Vagina (tissue), 2 donors: Measurements from ENCODE around the gene CEBPZ.

Experiments
- POLR2A ChIP-seq, 2 donors: fragments of 450-650 bp; IDR thresholded peaks; one replicate each; pipeline ENCODE4 v1.6.1; 2017; ENCODE audit warnings: antibody characterized with exemption in 2 of 2, mild to moderate bottlenecking in 2 of 2, moderate library complexity in 2 of 2
- TF ChIP-seq, protein P1 (sequence below), 3 experiments: fragments of 450-650 bp in 2 of 3; fragments of 200-600 bp in 1 of 3; sonication (generic) in 1 of 3; IDR thresholded peaks; one replicate each; pipeline ENCODE4 v1.5.1; 2017 to 2019; ENCODE audit warnings: antibody characterized with exemption in 3 of 3, mild to moderate bottlenecking in 2 of 3, moderate library complexity in 2 of 3

DNA sequence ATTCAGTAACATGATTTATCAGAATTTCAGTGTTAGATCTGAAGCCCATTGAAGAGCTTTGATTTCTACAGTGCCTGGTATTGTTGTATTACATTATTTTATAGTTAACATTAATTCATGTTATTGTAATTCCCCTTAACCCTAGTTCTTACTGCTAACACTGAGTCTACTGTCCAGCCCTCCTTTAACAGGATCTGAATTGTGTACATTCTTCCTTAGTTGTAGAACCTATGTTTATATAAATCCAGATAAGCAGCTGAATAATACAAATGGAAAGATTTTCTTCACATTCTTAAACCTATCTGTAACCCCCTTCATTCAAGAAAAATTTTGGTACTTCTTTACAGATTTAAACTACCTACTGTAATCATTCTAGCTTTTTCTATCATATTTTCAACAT is 14.8 kb upstream of the CEBPZ start:
- no peak for TF ChIP-seq POLR2A (IDR thresholded peaks at IDR 0.05)
- TF ChIP-seq, protein P1, sequence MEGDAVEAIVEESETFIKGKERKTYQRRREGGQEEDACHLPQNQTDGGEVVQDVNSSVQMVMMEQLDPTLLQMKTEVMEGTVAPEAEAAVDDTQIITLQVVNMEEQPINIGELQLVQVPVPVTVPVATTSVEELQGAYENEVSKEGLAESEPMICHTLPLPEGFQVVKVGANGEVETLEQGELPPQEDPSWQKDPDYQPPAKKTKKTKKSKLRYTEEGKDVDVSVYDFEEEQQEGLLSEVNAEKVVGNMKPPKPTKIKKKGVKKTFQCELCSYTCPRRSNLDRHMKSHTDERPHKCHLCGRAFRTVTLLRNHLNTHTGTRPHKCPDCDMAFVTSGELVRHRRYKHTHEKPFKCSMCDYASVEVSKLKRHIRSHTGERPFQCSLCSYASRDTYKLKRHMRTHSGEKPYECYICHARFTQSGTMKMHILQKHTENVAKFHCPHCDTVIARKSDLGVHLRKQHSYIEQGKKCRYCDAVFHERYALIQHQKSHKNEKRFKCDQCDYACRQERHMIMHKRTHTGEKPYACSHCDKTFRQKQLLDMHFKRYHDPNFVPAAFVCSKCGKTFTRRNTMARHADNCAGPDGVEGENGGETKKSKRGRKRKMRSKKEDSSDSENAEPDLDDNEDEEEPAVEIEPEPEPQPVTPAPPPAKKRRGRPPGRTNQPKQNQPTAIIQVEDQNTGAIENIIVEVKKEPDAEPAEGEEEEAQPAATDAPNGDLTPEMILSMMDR (IDR thresholded peaks at IDR 0.05), result no peak
